GM12801 (cell line): Measurements from ENCODE around the gene SLC25A22.

Experiments
- TF ChIP-seq, protein P1 (sequence below): IDR thresholded peaks from one replicate; pipeline ENCODE4 v1.5.1; 2011; ENCODE audit warnings: control low read depth; ENCODE audit not compliant: insufficient read length; ENCODE audit errors: extremely low read depth

The SLC25A22 gene

DNA sequence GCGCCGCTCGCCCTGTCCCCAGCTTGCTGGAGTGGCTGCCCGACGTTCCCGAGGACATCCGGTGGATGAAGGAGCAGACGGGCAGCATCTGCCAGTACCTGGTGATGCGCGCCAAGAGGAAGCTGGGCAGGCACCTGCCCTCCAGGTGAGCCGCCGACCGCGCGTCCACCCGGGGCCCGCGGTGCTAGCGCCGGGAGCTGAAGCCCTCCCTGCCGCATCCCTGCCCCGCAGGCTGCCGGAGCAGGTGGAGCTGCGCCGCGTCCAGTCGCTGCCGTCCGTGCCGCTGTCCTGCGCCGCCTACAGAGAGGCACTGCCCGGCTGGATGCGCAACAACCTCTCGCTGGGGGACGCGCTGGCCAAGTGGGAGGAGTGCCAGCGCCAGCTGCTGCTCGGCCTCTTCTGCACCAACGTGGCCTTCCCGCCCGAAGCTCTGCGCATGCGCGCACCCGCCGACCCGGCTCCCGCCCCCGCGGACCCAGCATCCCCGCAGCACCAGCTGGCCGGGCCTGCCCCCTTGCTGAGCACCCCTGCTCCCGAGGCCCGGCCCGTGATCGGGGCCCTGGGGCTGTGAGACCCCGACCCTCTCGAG, 26.3 kb upstream of the SLC25A22 start:
- TF ChIP-seq, protein P1, sequence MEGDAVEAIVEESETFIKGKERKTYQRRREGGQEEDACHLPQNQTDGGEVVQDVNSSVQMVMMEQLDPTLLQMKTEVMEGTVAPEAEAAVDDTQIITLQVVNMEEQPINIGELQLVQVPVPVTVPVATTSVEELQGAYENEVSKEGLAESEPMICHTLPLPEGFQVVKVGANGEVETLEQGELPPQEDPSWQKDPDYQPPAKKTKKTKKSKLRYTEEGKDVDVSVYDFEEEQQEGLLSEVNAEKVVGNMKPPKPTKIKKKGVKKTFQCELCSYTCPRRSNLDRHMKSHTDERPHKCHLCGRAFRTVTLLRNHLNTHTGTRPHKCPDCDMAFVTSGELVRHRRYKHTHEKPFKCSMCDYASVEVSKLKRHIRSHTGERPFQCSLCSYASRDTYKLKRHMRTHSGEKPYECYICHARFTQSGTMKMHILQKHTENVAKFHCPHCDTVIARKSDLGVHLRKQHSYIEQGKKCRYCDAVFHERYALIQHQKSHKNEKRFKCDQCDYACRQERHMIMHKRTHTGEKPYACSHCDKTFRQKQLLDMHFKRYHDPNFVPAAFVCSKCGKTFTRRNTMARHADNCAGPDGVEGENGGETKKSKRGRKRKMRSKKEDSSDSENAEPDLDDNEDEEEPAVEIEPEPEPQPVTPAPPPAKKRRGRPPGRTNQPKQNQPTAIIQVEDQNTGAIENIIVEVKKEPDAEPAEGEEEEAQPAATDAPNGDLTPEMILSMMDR, result no peak

DNA sequence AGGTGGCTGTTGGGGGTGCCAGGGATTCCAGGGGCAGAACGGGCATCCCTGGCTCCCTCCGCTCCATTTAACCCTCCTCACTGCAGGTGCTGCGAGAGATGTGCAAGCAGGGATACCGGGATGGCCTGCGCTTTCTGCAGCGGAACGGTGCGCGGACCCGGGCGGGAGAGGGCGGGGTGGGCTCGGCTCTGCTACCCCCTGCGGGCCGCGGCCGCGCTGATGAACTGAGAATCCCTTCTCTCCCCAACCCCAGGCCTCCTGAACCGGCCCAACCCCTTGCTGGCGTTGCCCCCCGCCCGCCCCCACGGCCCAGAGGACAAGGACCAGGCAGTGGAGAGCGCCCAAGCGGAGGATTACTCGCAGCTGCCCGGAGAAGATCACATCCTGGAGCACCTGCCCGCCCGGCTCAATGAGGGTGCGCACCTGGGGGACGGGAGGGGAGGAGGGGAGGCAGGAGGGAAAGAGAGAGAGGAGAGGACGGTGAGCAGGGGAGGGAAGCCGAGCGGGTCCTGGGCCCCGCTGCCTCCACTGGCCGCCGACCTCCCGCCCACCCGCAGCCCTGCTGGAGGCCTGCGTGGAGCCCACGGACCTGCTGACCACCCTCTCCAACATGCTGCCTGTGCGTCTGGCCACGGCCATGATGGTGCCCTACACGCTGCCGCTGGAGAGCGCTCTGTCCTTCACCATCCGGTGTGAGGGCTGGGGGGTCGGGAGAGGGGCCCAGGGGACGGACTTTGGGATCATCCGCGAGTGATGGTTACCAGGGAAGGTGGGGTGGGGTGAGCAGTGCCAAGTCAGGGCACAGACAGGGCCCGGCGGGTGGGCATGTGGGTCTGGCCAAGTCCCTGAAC, 25.6 kb upstream of the SLC25A22 start:
- TF ChIP-seq, protein P1, result no peak

DNA sequence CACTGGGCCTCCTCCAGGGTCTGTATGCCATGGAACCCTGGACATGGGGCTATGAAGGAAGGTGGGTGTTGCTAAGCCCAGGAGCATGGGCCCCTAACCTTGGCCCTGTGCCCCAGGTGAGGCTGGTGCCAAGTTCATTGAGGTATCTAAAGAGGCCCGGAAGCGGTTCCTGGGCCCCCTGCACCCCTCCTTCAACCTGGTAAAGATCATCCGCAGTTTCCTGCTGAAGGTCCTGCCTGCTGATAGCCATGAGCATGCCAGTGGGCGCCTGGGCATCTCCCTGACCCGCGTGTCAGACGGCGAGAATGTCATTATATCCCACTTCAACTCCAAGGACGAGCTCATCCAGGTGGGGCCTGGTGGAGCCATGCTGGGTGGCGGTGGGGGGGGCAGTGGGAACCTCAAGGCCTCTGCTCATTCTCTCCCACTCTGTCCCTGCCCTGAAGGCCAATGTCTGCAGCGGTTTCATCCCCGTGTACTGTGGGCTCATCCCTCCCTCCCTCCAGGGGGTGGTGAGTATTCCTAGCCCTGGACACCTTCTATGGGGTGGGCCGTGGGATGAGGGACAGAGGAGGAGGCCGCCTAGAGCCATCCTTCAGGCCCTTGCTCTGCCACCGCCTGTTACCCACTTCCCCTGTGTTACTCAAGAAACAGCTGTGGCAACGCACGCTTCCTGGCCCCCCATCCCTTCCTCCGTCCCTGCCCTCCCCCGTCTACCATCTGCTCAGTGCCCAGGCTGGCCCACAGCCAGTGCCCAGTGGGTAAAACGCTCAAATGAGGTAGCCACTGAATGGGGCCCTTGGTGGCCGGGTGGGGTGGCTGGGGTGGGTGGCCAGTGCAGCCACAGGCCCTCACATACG, 23.7 kb upstream of the SLC25A22 start:
- TF ChIP-seq, protein P1, result no peak

DNA sequence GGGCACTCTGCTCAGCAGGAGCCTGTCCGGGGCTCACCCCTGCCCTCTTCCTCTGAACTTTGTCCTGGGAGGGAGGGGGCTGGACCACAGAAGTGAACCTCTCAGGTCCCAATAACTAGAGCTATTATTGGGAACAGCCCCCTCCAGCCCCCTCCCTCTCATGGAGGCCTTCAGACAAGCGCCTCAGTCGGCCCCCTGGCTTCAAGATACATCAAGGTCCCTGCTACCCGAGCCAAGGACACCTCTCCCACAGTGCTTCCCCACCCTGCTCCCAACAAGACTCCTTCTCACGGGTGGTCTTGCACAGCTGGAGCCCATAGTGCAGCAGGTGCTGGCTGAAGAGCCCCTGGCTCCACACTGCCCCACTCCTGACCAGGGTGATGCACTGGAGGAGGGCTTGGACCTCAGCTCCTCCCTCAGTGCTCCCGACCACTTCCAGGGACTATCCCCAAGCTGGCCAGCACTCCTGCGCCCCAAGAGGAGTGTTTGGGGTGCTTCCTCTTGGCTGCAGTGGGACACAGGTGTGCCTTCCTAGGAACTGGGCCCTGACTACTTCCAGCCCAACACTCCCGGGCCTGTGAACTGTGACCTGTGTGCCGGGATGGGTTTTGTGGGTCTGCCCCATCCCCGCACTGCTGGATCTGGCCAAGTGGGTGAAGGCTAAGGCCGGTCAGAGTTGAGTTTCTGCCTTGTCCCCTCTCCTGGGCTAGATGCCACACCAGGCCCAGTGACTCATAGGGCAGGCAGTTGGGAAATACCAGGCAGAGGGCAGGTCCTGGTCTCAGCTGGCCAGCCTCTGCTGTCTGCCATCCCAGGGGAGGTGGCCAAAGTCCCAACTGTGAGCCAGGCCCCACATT, 22.8 kb upstream of the SLC25A22 start:
- TF ChIP-seq, protein P1, result no peak

DNA sequence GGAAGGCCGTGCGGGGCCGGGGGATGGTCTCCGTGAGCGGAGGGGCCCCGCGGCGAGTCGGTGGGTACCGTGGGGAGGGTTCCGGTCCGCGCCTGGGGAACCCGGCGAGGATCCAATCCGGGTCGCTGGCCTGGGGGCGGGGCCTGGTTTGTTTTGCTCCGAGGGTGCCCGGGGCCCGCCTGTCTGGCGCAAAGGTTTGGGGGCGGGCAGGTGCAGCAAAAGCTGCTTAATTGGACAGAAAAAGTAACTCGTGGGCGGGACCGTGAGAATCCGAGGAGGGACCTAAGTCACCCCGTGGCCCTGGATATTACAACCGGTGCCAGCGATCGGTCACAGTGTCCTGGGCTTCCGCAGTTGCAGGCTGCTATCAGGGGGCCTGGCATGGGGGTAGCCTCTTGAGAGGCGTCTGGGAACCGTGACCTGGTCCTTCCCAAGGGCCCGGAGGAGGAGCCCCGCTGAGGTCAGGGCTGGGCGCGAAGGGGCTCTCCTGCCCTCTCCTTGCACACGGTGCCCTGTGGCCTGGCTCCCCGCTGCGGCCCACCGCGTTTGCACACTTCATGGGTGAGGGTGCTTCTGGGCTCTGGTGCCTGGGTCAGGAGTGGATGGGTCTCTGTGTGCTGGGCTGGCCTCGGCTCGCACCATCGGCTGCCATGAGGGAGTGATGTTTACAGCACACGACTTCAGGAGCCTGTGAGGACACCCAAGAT, 22.0 kb upstream of the SLC25A22 start:
- TF ChIP-seq, protein P1, result no peak

DNA sequence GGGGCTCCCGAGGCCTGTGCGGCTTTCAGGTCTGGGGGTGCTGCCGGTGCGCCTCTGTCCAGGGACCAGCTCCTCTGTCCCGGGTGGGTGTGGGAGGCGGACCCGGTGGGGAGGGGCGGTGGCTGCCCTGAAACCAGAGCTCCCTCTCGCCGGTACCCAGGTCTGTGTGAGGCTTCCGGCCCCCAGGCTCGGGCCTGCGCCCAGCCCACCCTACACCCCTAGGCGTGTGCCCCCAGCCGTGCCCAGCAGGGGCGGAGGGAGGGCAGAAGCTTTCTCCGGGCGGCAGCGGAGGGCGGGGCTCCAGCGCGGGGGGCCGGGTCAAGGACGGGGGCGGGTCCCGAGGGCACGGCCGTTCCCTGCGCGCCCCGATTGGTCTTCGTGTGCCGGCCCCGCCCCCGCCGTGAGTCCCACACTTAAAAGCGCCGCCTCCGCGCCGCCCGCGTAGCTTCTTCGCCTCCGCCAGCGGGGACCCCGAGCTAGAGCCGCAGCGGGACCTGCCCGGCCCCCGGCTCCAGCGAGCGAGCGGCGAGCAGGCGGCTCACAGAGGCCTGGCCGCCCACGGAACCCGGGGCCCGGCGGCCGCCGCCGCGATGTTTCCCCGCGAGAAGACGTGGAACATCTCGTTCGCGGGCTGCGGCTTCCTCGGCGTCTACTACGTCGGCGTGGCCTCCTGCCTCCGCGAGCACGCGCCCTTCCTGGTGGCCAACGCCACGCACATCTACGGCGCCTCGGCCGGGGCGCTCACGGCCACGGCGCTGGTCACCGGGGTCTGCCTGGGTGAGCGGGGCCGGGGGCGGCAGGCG, 21.2 kb upstream of the SLC25A22 start:
- TF ChIP-seq, protein P1, result no peak
